ENCODE data around the gene ZDHHC7. TPM values are rescaled to one million over a fixed set of nuclear protein-coding genes. Genes with fewer than 3 reads are reported as not detected.

The ZDHHC7 gene
- polyA plus RNA-seq, 1 donor, result 31.5 TPM

GRCh38 chr16:84996365-84996764 is 15.0 kb downstream of the ZDHHC7 start:
- no peak for DNase-seq (ENCODE audit: low read depth)

GRCh38 chr16:84995663-84996062 is 15.7 kb downstream of the ZDHHC7 start:
- no peak for DNase-seq (ENCODE audit: low read depth)

GRCh38 chr16:84993926-84994325 is 17.4 kb downstream of the ZDHHC7 start:
- DNase-seq (ENCODE audit: low read depth), result no peak

GRCh38 chr16:84992717-84993075 is 18.6 kb downstream of the ZDHHC7 start:
- DNase-seq (ENCODE audit: low read depth), result no peak

- no peak for DNase-seq (ENCODE audit: low read depth)
Measured at GRCh38 chr16:84990782-84991181, 20.6 kb downstream of the ZDHHC7 start.

GRCh38 chr16:84989749-84990620 is 21.4 kb downstream of the ZDHHC7 start:
- DNase-seq (ENCODE audit: low read depth), result no peak

GRCh38 chr16:84988328-84989080 is 22.8 kb downstream of the ZDHHC7 start:
- no peak for DNase-seq (ENCODE audit: low read depth)

- DNase-seq (ENCODE audit: low read depth), result no peak
Measured at GRCh38 chr16:84986879-84987278, 24.5 kb downstream of the ZDHHC7 start.

GRCh38 chr16:84986102-84986501 is 25.2 kb downstream of the ZDHHC7 start:
- DNase-seq (ENCODE audit: low read depth), result no peak

GRCh38 chr16:84985079-84986065 is 26.0 kb downstream of the ZDHHC7 start:
- no peak for DNase-seq (ENCODE audit: low read depth)

- no peak for DNase-seq (ENCODE audit: low read depth)
Measured at GRCh38 chr16:84982434-84982833, 28.9 kb downstream of the ZDHHC7 start.

GRCh38 chr16:84979516-84979915 is 31.8 kb downstream of the ZDHHC7 start:
- DNase-seq (ENCODE audit: low read depth), result no peak

GRCh38 chr16:84976644-84977400 is 34.5 kb downstream of the ZDHHC7 start:
- no peak for DNase-seq (ENCODE audit: low read depth)

GRCh38 chr16:84975522-84975921 is 35.8 kb downstream of the ZDHHC7 start:
- DNase-seq (ENCODE audit: low read depth), result no peak

- DNase-seq (ENCODE audit: low read depth), result no peak
Measured at GRCh38 chr16:84975066-84975465, 36.3 kb downstream of the ZDHHC7 start.

- DNase-seq (ENCODE audit: low read depth), result no peak
Measured at GRCh38 chr16:84973776-84974523, 37.4 kb downstream of the ZDHHC7 start.

GRCh38 chr16:84973236-84973635 is 38.1 kb downstream of the ZDHHC7 start:
- no peak for DNase-seq (ENCODE audit: low read depth)

GRCh38 chr16:84970447-84971127 is 40.7 kb downstream of the ZDHHC7 start:
- no peak for DNase-seq (ENCODE audit: low read depth)

GRCh38 chr16:84967828-84968227 is 43.5 kb downstream of the ZDHHC7 start:
- no peak for DNase-seq (ENCODE audit: low read depth)
